GM19351 (cell line): Measurements from ENCODE around the gene RAB11B.
"Not testable (repeated sequence)": the region's sequence is repeated elsewhere in the genome, so short reads cannot be mapped to it uniquely, and the experiment has no call there.

ENCODE experiments used
- ATAC-seq: cut with Tn5 transposase; IDR thresholded peaks from one replicate; pipeline ENCODE4 v1.9.1; 2021; ENCODE audit warnings: mild to moderate bottlenecking, moderate library complexity; ENCODE audit not compliant: unreplicated experiment

The RAB11B gene

GRCh38 chr19:8425331-8425730 is 35.2 kb downstream of the RAB11B start:
- not testable (repeated sequence) for ATAC-seq

- ATAC-seq, result no peak
Observed at GRCh38 chr19:8426283-8426682, 36.1 kb downstream of the RAB11B start.

- ATAC-seq, result no peak
Observed at GRCh38 chr19:8429044-8429443, 38.9 kb downstream of the RAB11B start.

GRCh38 chr19:8429826-8430225 is 39.7 kb downstream of the RAB11B start:
- no peak for ATAC-seq

- no peak for ATAC-seq
Observed at GRCh38 chr19:8430650-8431049, 40.5 kb downstream of the RAB11B start.

GRCh38 chr19:8438236-8438635 is 48.1 kb downstream of the RAB11B start:
- ATAC-seq, result no peak

GRCh38 chr19:8441725-8442544 is 51.8 kb downstream of the RAB11B start:
- no peak for ATAC-seq

GRCh38 chr19:8444140-8444676 is 54.0 kb downstream of the RAB11B start:
- ATAC-seq, result not testable (repeated sequence)

- ATAC-seq, result peak; percentile 76
Observed at GRCh38 chr19:8444677-8445487, 54.7 kb downstream of the RAB11B start, which contains the start of gene HNRNPM. HNRNPM (plus strand) TSS chr19:8444975; CDS start chr19:8444999, 24 bp downstream.

GRCh38 chr19:8445488-8446001 is 55.4 kb downstream of the RAB11B start:
- no peak for ATAC-seq

- ATAC-seq, result no peak
Observed at GRCh38 chr19:8446061-8446709, 56.0 kb downstream of the RAB11B start.

- no peak for ATAC-seq
Observed at GRCh38 chr19:8449830-8450229, 59.7 kb downstream of the RAB11B start.

GRCh38 chr19:8451377-8451776 is 61.2 kb downstream of the RAB11B start:
- no peak for ATAC-seq

GRCh38 chr19:8451885-8452284 is 61.7 kb downstream of the RAB11B start:
- no peak for ATAC-seq

GRCh38 chr19:8452446-8453123 is 62.4 kb downstream of the RAB11B start:
- ATAC-seq, result no peak

- ATAC-seq, result no peak
Observed at GRCh38 chr19:8453616-8454015, 63.5 kb downstream of the RAB11B start.
